DOHH2 (cell line): ENCODE data around the gene DDR1.

Experiments used
- H3F3A ChIP-seq: fragments of 200-600 bp; sonication (generic), shearing (Covaris generic); 2 replicates; pipeline ENCODE4 v1.6.0; 2016; ENCODE audit warnings: antibody characterized with exemption, mild to moderate bottlenecking; ENCODE audit not compliant: control insufficient read depth, insufficient read depth
- H3K27ac ChIP-seq: fragments of 200-600 bp; sonication (generic); 2 replicates; pipeline ENCODE4 v1.5.1; 2014; ENCODE audit warnings: low read depth, mild to moderate bottlenecking, low read length, moderate library complexity
- H3K27me3 ChIP-seq: fragments of 200-600 bp; sonication (generic); 2 replicates; pipeline ENCODE4 v1.6.1; 2014; ENCODE audit warnings: mild to moderate bottlenecking, low read length, mixed read lengths; ENCODE audit not compliant: control insufficient read depth
- H3K36me3 ChIP-seq: fragments of 200-600 bp; sonication (generic); 2 replicates; pipeline ENCODE4 v1.6.1; 2014; ENCODE audit warnings: mild to moderate bottlenecking, low read length, moderate library complexity, mixed read lengths; ENCODE audit not compliant: control insufficient read depth
- H3K4me1 ChIP-seq: fragments of 200-600 bp; sonication (generic); 2 replicates; pipeline ENCODE4 v1.6.1; 2014; ENCODE audit warnings: mild to moderate bottlenecking, low read length, mixed read lengths; ENCODE audit not compliant: control insufficient read depth
- H3K4me2 ChIP-seq: fragments of 200-600 bp; sonication (generic); 2 replicates; pipeline ENCODE4 v1.6.0; 2014; ENCODE audit warnings: mild to moderate bottlenecking, low read length, moderate library complexity
- H3K4me3 ChIP-seq: fragments of 200-600 bp; sonication (generic); 2 replicates; pipeline ENCODE4 v1.5.1; 2014; ENCODE audit warnings: mild to moderate bottlenecking, low read length, mixed read lengths
- H3K79me2 ChIP-seq: fragments of 200-600 bp; sonication (generic); 2 replicates; pipeline ENCODE4 v1.6.1; 2014; ENCODE audit warnings: mild to moderate bottlenecking, low read length, mixed read lengths; ENCODE audit not compliant: control insufficient read depth
- H3K9me2 ChIP-seq: fragments of 200-600 bp; sonication (generic); replicated peaks from 2 replicates; pipeline ENCODE4 v1.6.1; 2014; ENCODE audit warnings: mild to moderate bottlenecking, low read length, mixed read lengths; ENCODE audit not compliant: control insufficient read depth
- H3K9me3 ChIP-seq: fragments of 200-600 bp; sonication (generic); 2 replicates; pipeline ENCODE4 v1.6.1; 2014; ENCODE audit warnings: antibody characterized with exemption, low read length, mixed read lengths; ENCODE audit not compliant: control insufficient read depth, insufficient read depth
- H4K20me1 ChIP-seq: fragments of 200-600 bp; sonication (generic); 2 replicates; pipeline ENCODE4 v1.6.0; 2014; ENCODE audit warnings: low read depth, mild to moderate bottlenecking, antibody characterized with exemption, low read length, moderate library complexity; ENCODE audit not compliant: control insufficient read depth, insufficient read depth
- EZH2phosphoT487 ChIP-seq: fragments of 200-600 bp; sonication (generic); IDR thresholded peaks from 2 replicates; pipeline ENCODE4 v1.6.1; 2017; ENCODE audit warnings: borderline replicate concordance, mild to moderate bottlenecking, antibody characterized with exemption, low read length, moderate library complexity, mixed read lengths
- TF ChIP-seq, protein P1 (sequence below): fragments of 200-600 bp; sonication (generic); IDR thresholded peaks from one replicate; pipeline ENCODE4 v1.5.1; 2014; ENCODE audit warnings: antibody characterized with exemption, mild to moderate bottlenecking, low read depth, low read length; ENCODE audit not compliant: poor library complexity, severe bottlenecking

The DDR1 gene

GRCh38 chr6:30931272-30931671 is 47.0 kb downstream of the DDR1 start:
- TF ChIP-seq, protein P1, sequence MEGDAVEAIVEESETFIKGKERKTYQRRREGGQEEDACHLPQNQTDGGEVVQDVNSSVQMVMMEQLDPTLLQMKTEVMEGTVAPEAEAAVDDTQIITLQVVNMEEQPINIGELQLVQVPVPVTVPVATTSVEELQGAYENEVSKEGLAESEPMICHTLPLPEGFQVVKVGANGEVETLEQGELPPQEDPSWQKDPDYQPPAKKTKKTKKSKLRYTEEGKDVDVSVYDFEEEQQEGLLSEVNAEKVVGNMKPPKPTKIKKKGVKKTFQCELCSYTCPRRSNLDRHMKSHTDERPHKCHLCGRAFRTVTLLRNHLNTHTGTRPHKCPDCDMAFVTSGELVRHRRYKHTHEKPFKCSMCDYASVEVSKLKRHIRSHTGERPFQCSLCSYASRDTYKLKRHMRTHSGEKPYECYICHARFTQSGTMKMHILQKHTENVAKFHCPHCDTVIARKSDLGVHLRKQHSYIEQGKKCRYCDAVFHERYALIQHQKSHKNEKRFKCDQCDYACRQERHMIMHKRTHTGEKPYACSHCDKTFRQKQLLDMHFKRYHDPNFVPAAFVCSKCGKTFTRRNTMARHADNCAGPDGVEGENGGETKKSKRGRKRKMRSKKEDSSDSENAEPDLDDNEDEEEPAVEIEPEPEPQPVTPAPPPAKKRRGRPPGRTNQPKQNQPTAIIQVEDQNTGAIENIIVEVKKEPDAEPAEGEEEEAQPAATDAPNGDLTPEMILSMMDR: no peak
- no peak for TF ChIP-seq EZH2phosphoT487
- no peak overlapping the region for H3K4me3 ChIP-seq

GRCh38 chr6:30931969-30932645 is 47.8 kb downstream of the DDR1 start, which contains the start of gene SFTA2:
Gene SFTA2, minus strand, starts transcription at chr6:30932170. Its CDS starts 74 bp downstream, at chr6:30932096.
- no peaks in the 10 kb centered on the region for H3K9me3 ChIP-seq
- H3K4me2 ChIP-seq: no peak within 1 kb of the TSS
- no peak within 1 kb of the TSS for H3K4me3 ChIP-seq
- H3K27me3 ChIP-seq: peaks cover 9% of the 10 kb centered on the region; the same call in 1 of the 2 replicates
- H3K79me2 ChIP-seq: no peaks in the 10 kb centered on the region
- H4K20me1 ChIP-seq: no peaks in the 10 kb centered on the region
- H3F3A ChIP-seq: no peaks in the 10 kb centered on the region
- no peaks in the 10 kb centered on the region for H3K4me1 ChIP-seq
- no peak within 1 kb of the TSS for H3K27ac ChIP-seq
- no peaks in the 10 kb centered on the region for H3K9me2 ChIP-seq
- TF ChIP-seq, protein P1: no peak
- TF ChIP-seq EZH2phosphoT487: no peak
- H3K36me3 ChIP-seq: peaks cover 4% of the 10 kb centered on the region; the same call in 1 of the 2 replicates

More at GRCh38 chr6:30931272-30931671, 47.0 kb downstream of the DDR1 start:
- no peak overlapping the region for H3K4me2 ChIP-seq
- peaks cover 11% of the 10 kb centered on the region for H3K36me3 ChIP-seq
- H3K4me1 ChIP-seq: no peaks in the 10 kb centered on the region
- no peaks in the 10 kb centered on the region for H3K9me2 ChIP-seq
- H3K79me2 ChIP-seq: no peaks in the 10 kb centered on the region
- H3K27me3 ChIP-seq: peaks cover 9% of the 10 kb centered on the region; the same call in 1 of the 2 replicates
- H4K20me1 ChIP-seq: no peaks in the 10 kb centered on the region
- no peak overlapping the region for H3K27ac ChIP-seq
- H3K9me3 ChIP-seq: no peaks in the 10 kb centered on the region
- H3F3A ChIP-seq: no peaks in the 10 kb centered on the region

GRCh38 chr6:30932665-30933365 is 48.5 kb downstream of the DDR1 start:
- H3K27me3 ChIP-seq: peaks cover 9% of the 10 kb centered on the region; the same call in 1 of the 2 replicates
- H3F3A ChIP-seq: no peaks in the 10 kb centered on the region
- no peak overlapping the region for H3K4me2 ChIP-seq
- no peaks in the 10 kb centered on the region for H3K79me2 ChIP-seq
- no peaks in the 10 kb centered on the region for H4K20me1 ChIP-seq
- no peaks in the 10 kb centered on the region for H3K4me1 ChIP-seq
- no peak overlapping the region for H3K4me3 ChIP-seq
- no peaks in the 10 kb centered on the region for H3K36me3 ChIP-seq
- H3K27ac ChIP-seq: no peak overlapping the region
- TF ChIP-seq, protein P1: no peak
- TF ChIP-seq EZH2phosphoT487: no peak
- H3K9me3 ChIP-seq: no peaks in the 10 kb centered on the region
- H3K9me2 ChIP-seq: no peaks in the 10 kb centered on the region
